Lower leg skin (tissue), 3 donors: ENCODE data around the gene TPBG.

ENCODE experiments used
- CTCF ChIP-seq, 3 donors: fragments of 450-650 bp; IDR thresholded peaks; one replicate each; pipeline ENCODE4 v1.5.1; 2016; ENCODE audit warnings: antibody characterized with exemption in 3 of 3, mild to moderate bottlenecking in 3 of 3, moderate library complexity in 2 of 3
- POLR2A ChIP-seq, 2 donors: fragments of 450-650 bp; IDR thresholded peaks; one replicate each; pipeline ENCODE4 v1.6.1; 2016 to 2017; ENCODE audit warnings: antibody characterized with exemption in 2 of 2, mild to moderate bottlenecking in 1 of 2, moderate library complexity in 1 of 2

- TF ChIP-seq CTCF (IDR thresholded peaks at IDR 0.05) (no peak), POLR2A (IDR thresholded peaks at IDR 0.05) (no peak)
Measured at GRCh38 chr6:82385546-82385945, 21.9 kb downstream of the TPBG start.
